T-helper 17 cell (primary cell): ENCODE results near the gene KIF5C. TPM values are rescaled to one million over a fixed set of nuclear protein-coding genes. Genes with fewer than 3 reads are reported as not detected.

Experiments used
- ATAC-seq: fragments of 150-1000 bp; cut with Tn5 transposase; 2 replicates; pipeline ENCODE4 v1.10.0; 2021; ENCODE audit warnings: mild to moderate bottlenecking, moderate library complexity
- DNase-seq, 3 donors: peaks; one replicate each; pipeline versions ENCODE4 v3.0.0 to v3.0.0-alpha.2; 2020 to 2021
- H3K9me3 ChIP-seq: one replicate; pipeline ENCODE4 v1.7.0; 2013; ENCODE audit warnings: low read length, mild to moderate bottlenecking; ENCODE audit not compliant: control insufficient read depth, poor library complexity, severe bottlenecking
- H3K27ac Mint-ChIP-seq: one replicate; pipeline ENCODE4 v1.8.0; 2022; ENCODE audit warnings: mild to moderate bottlenecking, moderate library complexity, mixed read lengths
- H3K27me3 Mint-ChIP-seq: one replicate; pipeline ENCODE4 v1.8.0; 2022; ENCODE audit warnings: mixed read lengths
- H3K36me3 Mint-ChIP-seq: one replicate; pipeline ENCODE4 v1.8.0; 2022; ENCODE audit warnings: low read depth, mixed read lengths
- H3K4me1 Mint-ChIP-seq: one replicate; pipeline ENCODE4 v1.8.0; 2022; ENCODE audit warnings: mild to moderate bottlenecking, mixed read lengths
- H3K4me3 Mint-ChIP-seq: one replicate; pipeline ENCODE4 v1.8.0; 2022; ENCODE audit warnings: mild to moderate bottlenecking, moderate library complexity, mixed read lengths
- total RNA-seq, 4 donors: library from RNA in 2 of 4; stranded (reverse) in 2 of 4; gene quantifications; one replicate each; pipeline ENCODE4 v1.2.3 and lab custom pipeline; 2022 to 2026

KIF5C gene
- total RNA-seq, 2 donors from 2014 or later: 32.0 to 41.6 TPM

GRCh38 chr2:149009576-149010461 is 134.8 kb downstream of the KIF5C start:
- Mint-ChIP-seq H3K36me3 (peaks cover 11% of the 10 kb centered on the region), H3K27me3 (no peaks in the 10 kb centered on the region), H3K27ac (no peak overlapping the region), H3K4me1 (peaks cover 7% of the 10 kb centered on the region), H3K4me3 (no peak overlapping the region)
- H3K9me3 ChIP-seq: no peaks in the 10 kb centered on the region
- ATAC-seq (no peak), DNase-seq (no peak)

- no peak for DNase-seq
- Mint-ChIP-seq H3K4me3 (no peak overlapping the region), H3K36me3 (peaks cover 7% of the 10 kb centered on the region), H3K27me3 (no peaks in the 10 kb centered on the region), H3K4me1 (peaks cover 15% of the 10 kb centered on the region), H3K27ac (peak overlapping the region; percentile 45)
- no peaks in the 10 kb centered on the region for H3K9me3 ChIP-seq
- ATAC-seq: no peak
Measured at GRCh38 chr2:149012545-149012944, 137.5 kb downstream of the KIF5C start.

- Mint-ChIP-seq H3K27ac (peak overlapping the region; percentile 74), H3K27me3 (no peaks in the 10 kb centered on the region), H3K4me3 (no peak overlapping the region), H3K36me3 (peaks cover 7% of the 10 kb centered on the region), H3K4me1 (peaks cover 16% of the 10 kb centered on the region)
- DNase-seq (no peak), ATAC-seq (no peak)
- no peaks in the 10 kb centered on the region for H3K9me3 ChIP-seq
Measured at GRCh38 chr2:149015501-149015900, 140.5 kb downstream of the KIF5C start.

GRCh38 chr2:149015926-149016563 is 141.0 kb downstream of the KIF5C start:
- DNase-seq (no peak), ATAC-seq (no peak)
- Mint-ChIP-seq H3K27me3 (no peaks in the 10 kb centered on the region), H3K27ac (peak overlapping the region; percentile 74), H3K4me3 (no peak overlapping the region), H3K4me1 (peaks cover 16% of the 10 kb centered on the region), H3K36me3 (peaks cover 7% of the 10 kb centered on the region)
- H3K9me3 ChIP-seq: no peaks in the 10 kb centered on the region

- peak; percentile 42 to 68 (median 44) for DNase-seq
- peaks cover 4% of the 10 kb centered on the region for H3K36me3 Mint-ChIP-seq
- H3K4me1 Mint-ChIP-seq: peaks cover 16% of the 10 kb centered on the region
- H3K9me3 ChIP-seq: no peaks in the 10 kb centered on the region
- peak overlapping the region; percentile 33 for H3K4me3 Mint-ChIP-seq
- H3K27ac Mint-ChIP-seq: peak overlapping the region; percentile 74
- peak; percentile 75 for ATAC-seq
- no peaks in the 10 kb centered on the region for H3K27me3 Mint-ChIP-seq
Measured at GRCh38 chr2:149017116-149017985, 142.3 kb downstream of the KIF5C start.

- Mint-ChIP-seq H3K4me1 (peaks cover 16% of the 10 kb centered on the region), H3K27ac (no peak overlapping the region), H3K4me3 (no peak overlapping the region), H3K27me3 (no peaks in the 10 kb centered on the region), H3K36me3 (peaks cover 6% of the 10 kb centered on the region)
- no peaks in the 10 kb centered on the region for H3K9me3 ChIP-seq
- ATAC-seq (no peak), DNase-seq (no peak)
Measured at GRCh38 chr2:149018981-149019380, 144.0 kb downstream of the KIF5C start.

- DNase-seq (no peak), ATAC-seq (no peak)
- Mint-ChIP-seq H3K4me3 (no peak overlapping the region), H3K27ac (no peak overlapping the region), H3K4me1 (peaks cover 16% of the 10 kb centered on the region), H3K36me3 (peaks cover 6% of the 10 kb centered on the region), H3K27me3 (no peaks in the 10 kb centered on the region)
- no peaks in the 10 kb centered on the region for H3K9me3 ChIP-seq
Measured at GRCh38 chr2:149019768-149020167, 144.7 kb downstream of the KIF5C start.

- ATAC-seq (no peak), DNase-seq (no peak)
- no peak overlapping the region for H3K27ac Mint-ChIP-seq
- H3K4me1 Mint-ChIP-seq: peaks cover 16% of the 10 kb centered on the region
- no peaks in the 10 kb centered on the region for H3K27me3 Mint-ChIP-seq
- H3K4me3 Mint-ChIP-seq: no peak overlapping the region
- no peaks in the 10 kb centered on the region for H3K9me3 ChIP-seq
- peaks cover 6% of the 10 kb centered on the region for H3K36me3 Mint-ChIP-seq
Measured at GRCh38 chr2:149020432-149020851, 145.4 kb downstream of the KIF5C start.

GRCh38 chr2:149021271-149021719 is 146.3 kb downstream of the KIF5C start:
- H3K4me3 Mint-ChIP-seq: no peak overlapping the region
- peaks cover 11% of the 10 kb centered on the region for H3K4me1 Mint-ChIP-seq
- H3K36me3 Mint-ChIP-seq: peaks cover 2% of the 10 kb centered on the region
- DNase-seq: no peak
- H3K9me3 ChIP-seq: no peaks in the 10 kb centered on the region
- peak; percentile 8 for ATAC-seq
- no peak overlapping the region for H3K27ac Mint-ChIP-seq
- H3K27me3 Mint-ChIP-seq: no peaks in the 10 kb centered on the region

- Mint-ChIP-seq H3K4me1 (peaks cover 7% of the 10 kb centered on the region), H3K27ac (no peak overlapping the region), H3K36me3 (peaks cover 2% of the 10 kb centered on the region), H3K4me3 (no peak overlapping the region), H3K27me3 (no peaks in the 10 kb centered on the region)
- H3K9me3 ChIP-seq: no peaks in the 10 kb centered on the region
- no peak for DNase-seq
- ATAC-seq: no peak
Measured at GRCh38 chr2:149021761-149022160, 146.7 kb downstream of the KIF5C start.

- no peak overlapping the region for H3K27ac Mint-ChIP-seq
- H3K27me3 Mint-ChIP-seq: no peaks in the 10 kb centered on the region
- no peak for DNase-seq
- ATAC-seq: no peak
- H3K36me3 Mint-ChIP-seq: peaks cover 2% of the 10 kb centered on the region
- H3K4me1 Mint-ChIP-seq: no peaks in the 10 kb centered on the region
- H3K9me3 ChIP-seq: no peaks in the 10 kb centered on the region
- no peak overlapping the region for H3K4me3 Mint-ChIP-seq
Measured at GRCh38 chr2:149023091-149023490, 148.1 kb downstream of the KIF5C start.

GRCh38 chr2:149027590-149028250 is 152.7 kb downstream of the KIF5C start:
- ATAC-seq (no peak), DNase-seq (no peak)
- H3K36me3 Mint-ChIP-seq: peaks cover 2% of the 10 kb centered on the region
- peaks cover 4% of the 10 kb centered on the region for H3K4me1 Mint-ChIP-seq
- no peaks in the 10 kb centered on the region for H3K27me3 Mint-ChIP-seq
- no peak overlapping the region for H3K27ac Mint-ChIP-seq
- H3K4me3 Mint-ChIP-seq: no peak overlapping the region
- no peaks in the 10 kb centered on the region for H3K9me3 ChIP-seq
